AG04450 (cell line): ENCODE data around the gene XPR1. TPM values are rescaled to one million over a fixed set of nuclear protein-coding genes. Genes with fewer than 3 reads are reported as not detected.
"Not testable (repeated sequence)": the region's sequence is repeated elsewhere in the genome, so short reads cannot be mapped to it uniquely, and the experiment has no call there.

Source experiments
- CTCF ChIA-PET: fragments of 300-600, 350-600 bp; formaldehyde crosslinking; extraction: SDS; loops from one replicate; lab custom pipeline; 2022; ENCODE audit warnings: antibody characterized with exemption, inconsistent platforms; lab: Charles Lee
- POLR2A ChIA-PET: fragments of 350-600 bp; formaldehyde crosslinking; extraction: SDS; loops from one replicate; lab custom pipeline; 2021; ENCODE audit warnings: antibody characterized with exemption, inconsistent platforms; lab: Yijun Ruan, JAX
- DNase-seq: peaks from one replicate; pipeline ENCODE4 v3.0.0-alpha.2; 2011; ENCODE audit warnings: low read depth, low spot score
- H3K27ac ChIP-seq: one replicate; pipeline ENCODE4 v1.5.1; 2012; ENCODE audit warnings: low read depth, low read length, control low read depth
- H3K27me3 ChIP-seq: one replicate; pipeline ENCODE4 v1.6.0; 2012; ENCODE audit warnings: low read length; ENCODE audit not compliant: control insufficient read depth, insufficient read depth
- H3K4me3 ChIP-seq: 2 replicates; pipeline ENCODE4 v1.5.1; 2011; ENCODE audit warnings: mild to moderate bottlenecking, low read depth, low read length, control low read depth
- H3K9me3 ChIP-seq: 2 replicates; pipeline ENCODE4 v1.5.1; 2012; ENCODE audit warnings: low read length; ENCODE audit not compliant: control insufficient read depth, insufficient read depth
- CTCF ChIP-seq: IDR thresholded peaks from 2 replicates; pipeline ENCODE4 v1.5.1; 2011; ENCODE audit warnings: low read depth, low read length, control low read depth, inconsistent platforms
- polyA plus RNA-seq: library from polyadenylated mRNA; depleted of rRNA; stranded (reverse); fragments of >200 nt; gene quantifications from 2 replicates; pipeline ENCODE4 v1.2.3, GENCODE V29; 2011

Gene XPR1
- polyA plus RNA-seq, 1 experiment = 63.2 TPM

GRCh38 chr1:180641662-180642061 is 9.8 kb downstream of the XPR1 start:
- ChIA-PET CTCF (interaction anchor here (1.0 to 1.6 kb wide), 2 partner anchors 109 to 525 kb away, joined by 3 to 5 read pairs; no protein-coding TSS in a partner anchor), POLR2A (no interaction called here)

GRCh38 chr1:180642781-180643180 is 11.0 kb downstream of the XPR1 start:
- Histone ChIP-seq H3K27me3 (no peaks in the 10 kb centered on the region), H3K27ac (no peak overlapping the region), H3K4me3 (no peak overlapping the region), H3K9me3 (no peaks in the 10 kb centered on the region)
- TF ChIP-seq CTCF = no peak
- ChIA-PET POLR2A (no interaction called here), CTCF (no interaction called here)
- DNase-seq = no peak

More at GRCh38 chr1:180641662-180642061, 9.8 kb downstream of the XPR1 start:
- H3K4me3 ChIP-seq = no peak overlapping the region
- TF ChIP-seq CTCF = no peak
- no peak for DNase-seq
- no peak overlapping the region for H3K27ac ChIP-seq
- H3K27me3 ChIP-seq = no peaks in the 10 kb centered on the region
- no peaks in the 10 kb centered on the region for H3K9me3 ChIP-seq

GRCh38 chr1:180643693-180644092 is 11.9 kb downstream of the XPR1 start:
- no peak for TF ChIP-seq CTCF
- H3K27ac ChIP-seq = no peak overlapping the region
- H3K27me3 ChIP-seq = no peaks in the 10 kb centered on the region
- no peak for DNase-seq
- no peaks in the 10 kb centered on the region for H3K9me3 ChIP-seq
- ChIA-PET CTCF (no interaction called here), POLR2A (no interaction called here)
- H3K4me3 ChIP-seq = no peak overlapping the region

GRCh38 chr1:180644526-180645192 is 12.8 kb downstream of the XPR1 start:
- no peak for DNase-seq

GRCh38 chr1:180645261-180645660 is 13.4 kb downstream of the XPR1 start:
- DNase-seq, H3K27ac ChIP-seq, CTCF ChIA-PET, POLR2A ChIA-PET, H3K4me3 ChIP-seq, H3K9me3 ChIP-seq, H3K27me3 ChIP-seq: not testable (repeated sequence)

More at GRCh38 chr1:180644526-180645192, 12.8 kb downstream of the XPR1 start:
- Histone ChIP-seq H3K27me3 (no peaks in the 10 kb centered on the region), H3K9me3 (no peaks in the 10 kb centered on the region), H3K27ac (no peak overlapping the region), H3K4me3 (no peak overlapping the region)
- no peak for TF ChIP-seq CTCF
- ChIA-PET POLR2A (no interaction called here), CTCF (no interaction called here)
